Kidney (tissue), 14 donors: ENCODE measurements around the gene PRICKLE1. TPM values are rescaled to one million over a fixed set of nuclear protein-coding genes. Genes with fewer than 3 reads are reported as not detected.

ENCODE experiments used
- DNase-seq, 5 donors: peaks; one replicate each; pipeline ENCODE4 v3.0.0-alpha.2; 2013 to 2020
- FAIRE-seq: peaks from 2 replicates; lab custom pipeline; 2012; peaks lifted over from hg19 to GRCh38; lab: Jason Lieb, UNC
- H3K27ac ChIP-seq, 2 donors: one replicate each; pipeline ENCODE4 v1.7.0; 2013; ENCODE audit warnings: low read depth in 2 of 2, low read length in 2 of 2, inconsistent platforms in 1 of 2
- H3K27me3 ChIP-seq: one replicate; pipeline ENCODE4 v1.7.1; 2013; ENCODE audit warnings: low read length, inconsistent platforms; ENCODE audit not compliant: control insufficient read depth, insufficient read depth
- H3K36me3 ChIP-seq, 3 donors: one replicate each; pipeline versions ENCODE4 v1.7.0 to v1.7.1; 2013; ENCODE audit warnings: low read length in 3 of 3, control low read depth in 1 of 3, inconsistent platforms in 1 of 3; ENCODE audit not compliant: insufficient read depth in 3 of 3, control insufficient read depth in 2 of 3
- H3K4me1 ChIP-seq, 3 donors: one replicate each; pipeline versions ENCODE4 v1.7.0 to v1.7.1; 2013; ENCODE audit warnings: low read length in 3 of 3, inconsistent platforms in 1 of 3, low read depth in 1 of 3; ENCODE audit not compliant: control insufficient read depth in 2 of 3, insufficient read depth in 2 of 3
- H3K4me3 ChIP-seq, 3 donors: one replicate each; pipeline versions ENCODE4 v1.7.0 to v1.8.1; 2013; ENCODE audit warnings: low read length in 3 of 3, control low read depth in 1 of 3, inconsistent platforms in 1 of 3
- H3K9ac ChIP-seq, 3 donors: one replicate each; pipeline versions ENCODE4 v1.7.0 to v1.7.1; 2013; ENCODE audit warnings: low read length in 3 of 3, control low read depth in 1 of 3, inconsistent platforms in 1 of 3
- H3K9me3 ChIP-seq, 3 donors: one replicate each; pipeline versions ENCODE4 v1.7.0 to v1.7.1; 2013; ENCODE audit warnings: low read length in 3 of 3, control low read depth in 1 of 3, inconsistent platforms in 1 of 3; ENCODE audit not compliant: control insufficient read depth in 2 of 3, insufficient read depth in 1 of 3
- CTCF ChIP-seq: IDR thresholded peaks from 3 replicates; pipeline ENCODE4 v1.5.1; 2012; ENCODE audit warnings: mild to moderate bottlenecking, moderate library complexity, borderline replicate concordance; ENCODE audit not compliant: insufficient read depth; ENCODE audit errors: extremely low read depth
- intact Hi-C: fragments of 100-400 bp; cut with DNase I; formaldehyde crosslinking; loops from one replicate; pipeline ENCODE4 v1.11.1; 2022
- polyA plus RNA-seq: library from polyadenylated mRNA; stranded (reverse); fragments of 350-450 nt; fragmentation: Illumina TruSeq; extraction: RNeasy Lipid Tissue Mini Kit (QIAGEN cat#74804); gene quantifications from one replicate; pipeline ENCODE4 v1.2.3, GENCODE V29; 2014; ENCODE audit warnings: low read depth, low replicate concordance; ENCODE audit not compliant: insufficient read depth
- total RNA-seq: library from RNA; stranded (reverse); fragmentation: NEBNext Ultra II Directional; extraction: Animal tissue kit (Norgen Biotek cat#: 25700); gene quantifications from one replicate; pipeline ENCODE4 v1.2.1, GENCODE V29; 2021
- donor health status: control.
- donor health status: control.
- donor health status: control.
- donor health status: control.
- donor health status: control.
- donor health status: DM: yes; HTN: yes; CAD: no.
- donor health status: Normal renal cell carcinoma (clear cell type).

PRICKLE1 gene
- total and polyA plus RNA-seq, 2 donors from 2014 or later, result 3.9 to 21.7 TPM

- DNase-seq (no peak), FAIRE-seq (no peak)
- H3K36me3 ChIP-seq, result peaks cover 0 to 5% (median 0%) of the 10 kb centered on the region in 3 donors
- no peaks in the 10 kb centered on the region for H3K27me3 ChIP-seq
- H3K27ac ChIP-seq, result no peak overlapping the region
- intact Hi-C loops, result no loop called here
- no peak overlapping the region for H3K9ac ChIP-seq
- no peak overlapping the region for H3K4me3 ChIP-seq
- TF ChIP-seq CTCF, result no peak
- H3K9me3 ChIP-seq, result peaks cover 0 to 14% (median 0%) of the 10 kb centered on the region in 3 donors
- H3K4me1 ChIP-seq, result no peaks in the 10 kb centered on the region
Observed at GRCh38 chr12:42440608-42441007, 148.9 kb downstream of the PRICKLE1 start.

- DNase-seq (no peak), FAIRE-seq (no peak)
- Histone ChIP-seq H3K27ac (no peak overlapping the region), H3K4me3 (no peak overlapping the region), H3K27me3 (no peaks in the 10 kb centered on the region), H3K9ac (no peak overlapping the region), H3K4me1 (no peaks in the 10 kb centered on the region), H3K9me3 (no peaks in the 10 kb centered on the region), H3K36me3 (peaks cover 0 to 2% (median 0%) of the 10 kb centered on the region in 3 donors)
- no peak for TF ChIP-seq CTCF
- intact Hi-C loops, result no loop called here
Observed at GRCh38 chr12:42432517-42433140, 156.9 kb downstream of the PRICKLE1 start.

GRCh38 chr12:42428850-42429249 is 160.7 kb downstream of the PRICKLE1 start:
- Histone ChIP-seq H3K9me3 (no peaks in the 10 kb centered on the region), H3K4me3 (no peak overlapping the region), H3K27me3 (no peaks in the 10 kb centered on the region), H3K4me1 (no peaks in the 10 kb centered on the region), H3K27ac (no peak overlapping the region), H3K36me3 (peaks cover 0 to 2% (median 0%) of the 10 kb centered on the region in 3 donors), H3K9ac (no peak overlapping the region)
- TF ChIP-seq CTCF, result no peak
- intact Hi-C loops, result no loop called here
- DNase-seq (no peak), FAIRE-seq (no peak)
